ENCODE measurements around the gene MATN3. TPM values are rescaled to one million over a fixed set of nuclear protein-coding genes. Genes with fewer than 3 reads are reported as not detected.
A peak's percentile ranks its signal among the peaks of the same experiment; 100 is the strongest.

The MATN3 gene
- total and polyA plus RNA-seq, 2 of the 8 experiments (the other 6 are each of a cell fraction or from before 2014, with no cell fraction given), result 3.0 to 9.9 TPM

GRCh38 chr2:19991895-19992294 lies 20.6 kb downstream of the MATN3 start:
- H3K27me3 ChIP-seq (replicated peaks in 1 of 4; ENCODE audit: control insufficient read depth in 3 of 4, extremely low read depth in 1 of 4, insufficient read depth in 3 of 4, low read length in 3 of 4), result no peaks in the 10 kb centered on the region
- H3K9me3 ChIP-seq (ENCODE audit: insufficient read depth in 2 of 2, low read depth in 1 of 2, low read length in 1 of 2), result no peaks in the 10 kb centered on the region
- H3K4me1 ChIP-seq (replicated peaks in 1 of 4; ENCODE audit: control insufficient read depth in 3 of 4, insufficient read depth in 4 of 4, low read length in 3 of 4), result peaks cover 0 to 2% (median under 1%) of the 10 kb centered on the region in 4 experiments; a peak in 3 of 7 replicates
- H3K79me2 ChIP-seq (ENCODE audit: control insufficient read depth in 1 of 2, insufficient read depth in 2 of 2, low read length in 2 of 2), result peaks cover 3 to 18% of the 10 kb centered on the region in 2 experiments; a peak in 3 of 4 replicates
- no peak overlapping the region for H2AK5ac ChIP-seq (ENCODE audit: low read depth, low read length)
- peaks cover 0 to 2% (median 0%) of the 10 kb centered on the region in 4 experiments; a peak in 1 of 8 replicates for H3K36me3 ChIP-seq (ENCODE audit: control insufficient read depth in 2 of 4, insufficient read depth in 4 of 4, low read length in 3 of 4)
- H3K4me3 ChIP-seq (ENCODE audit: extremely low read depth in 1 of 4, insufficient read depth in 2 of 4, low read depth in 3 of 4, low read length in 4 of 4), result no peak overlapping the region
- TF ChIP-seq MAFK (IDR thresholded peaks at IDR 0.05; ENCODE audit: low read depth, low read length) (peak; percentile 99), CHD2 (IDR thresholded peaks at IDR 0.05; ENCODE audit: low read length) (no peak)
- POLR2A ChIA-PET (ENCODE audit: partially characterized antibody), result no interaction called here
- no peak overlapping the region for H3K9ac ChIP-seq (replicated peaks in 1 of 4; ENCODE audit: extremely low read depth in 1 of 4, low read depth in 3 of 4, low read length in 3 of 4)
- 87% methylated on average over 1 of the region's 1 CpG; no CpG with 5 or more reads in 1 of the 2 experiments for WGBS, 2 experiments (ENCODE audit: extremely low coverage in 1 of 2, insufficient coverage in 1 of 2, insufficient read length in 1 of 2, insufficient replicate concordance in 2 of 2, low coverage in 1 of 2, low lambda C conversion rate in 2 of 2, missing lambda C conversion rate in 1 of 2)
- H3K4me2 ChIP-seq (ENCODE audit: insufficient read depth in 1 of 2, low read depth in 2 of 2, low read length in 2 of 2), result no peak overlapping the region
- H2BK20ac ChIP-seq (ENCODE audit: low read length), result no peak overlapping the region
- CTCF ChIA-PET (ENCODE audit: partially characterized antibody), result interaction anchor here (1.1 kb wide), 1 partner anchor 23 kb away, joined by 3 read pairs; no protein-coding TSS in a partner anchor
- no peak for FAIRE-seq
- no peak overlapping the region for H4K8ac ChIP-seq (ENCODE audit: extremely low read depth, insufficient read depth, low read length)
- no peak overlapping the region for H2AFZ ChIP-seq (ENCODE audit: low read length)
- DNase-seq (ENCODE audit: low read depth in 1 of 2, low spot score in 2 of 2), result no peak
- no peak overlapping the region for H3K14ac ChIP-seq (ENCODE audit: insufficient read length)
- H3K23me2 ChIP-seq (ENCODE audit: low read depth, low read length), result peaks cover 9% of the 10 kb centered on the region
- no peak overlapping the region for H4K91ac ChIP-seq (replicated peaks; ENCODE audit: insufficient read length, low read length)
- no peak overlapping the region for H3K18ac ChIP-seq (ENCODE audit: extremely low read depth, low read length)
- H3K27ac ChIP-seq (ENCODE audit: low read depth, low read length), result no peak overlapping the region
- no peak overlapping the region for H3K4ac ChIP-seq (replicated peaks; ENCODE audit: insufficient read length, low read depth, low read length)
- no peak overlapping the region for H3K56ac ChIP-seq (replicated peaks; ENCODE audit: insufficient read length, low read depth, low read length)
- no peak overlapping the region for H2BK5ac ChIP-seq (ENCODE audit: low read depth, low read length)
- no peaks in the 10 kb centered on the region for H4K20me1 ChIP-seq (replicated peaks in 1 of 2; ENCODE audit: control insufficient read depth in 1 of 2, insufficient read depth in 2 of 2, low read length in 2 of 2)
- no peak overlapping the region for H2BK15ac ChIP-seq (ENCODE audit: low read length)
- H3K23ac ChIP-seq (ENCODE audit: insufficient read length), result no peak overlapping the region
- no peaks in the 10 kb centered on the region for H3K79me1 ChIP-seq (ENCODE audit: low read depth, low read length)
- no peak overlapping the region for H4K5ac ChIP-seq (ENCODE audit: insufficient read length, low read depth, low read length)
- H2BK120ac ChIP-seq (replicated peaks; ENCODE audit: low read depth, low read length), result no peak overlapping the region
- no peak overlapping the region for H2BK12ac ChIP-seq (ENCODE audit: low read depth, low read length)

All from H1 (cell line).